T-cell (primary cell): ENCODE data around the gene ARID4B. TPM values are rescaled to one million over a fixed set of nuclear protein-coding genes. Genes with fewer than 3 reads are reported as not detected.
"Not testable (repeated sequence)": the region's sequence is repeated elsewhere in the genome, so short reads cannot be mapped to it uniquely, and the experiment has no call there.

Source experiments
- ATAC-seq, 4 experiments: fragments of 200-7000 bp in 3 of 4; fragments of 150-1000 bp in 1 of 4; cut with Tn5 transposase; replicated peaks in 1 of 4; 1 replicate in 3 of 4; 2 replicates in 1 of 4; pipeline ENCODE4 v1.10.0; 2021; ENCODE audit warnings: moderate library complexity in 3 of 4, mild to moderate bottlenecking in 2 of 4, moderate number of reproducible peaks in 1 of 4
- CTCF ChIA-PET, 2 donors: fragments of 300-600 bp; sonication (Branson Sonifier 250); formaldehyde crosslinking; loops; one replicate each; lab custom pipeline; 2022; ENCODE audit warnings: antibody characterized with exemption in 2 of 2; lab: Charles Lee
- POLR2A ChIA-PET, 2 donors: fragments of 300-600 bp; sonication (Branson Sonifier 250); formaldehyde crosslinking; loops; one replicate each; lab custom pipeline; 2022; ENCODE audit warnings: antibody characterized with exemption in 2 of 2; lab: Charles Lee
- DNase-seq, 35 experiments: peaks; one replicate each; pipeline versions ENCODE4 v3.0.0 to v3.0.0-alpha.2; 2013 to 2023
- H3K27ac ChIP-seq: one replicate; pipeline ENCODE4 v1.5.1; 2013; ENCODE audit warnings: low read length
- H3K27me3 ChIP-seq, 2 experiments: replicated peaks in 1 of 2; 1 replicate in 1 of 2; 2 replicates in 1 of 2; pipeline versions ENCODE4 v1.6.1 to v1.7.0; 2013; ENCODE audit warnings: low read length in 1 of 2, mixed read lengths in 1 of 2; ENCODE audit not compliant: control insufficient read depth in 2 of 2, insufficient read depth in 2 of 2; ENCODE audit errors: extremely low read depth in 1 of 2
- H3K36me3 ChIP-seq, 2 donors: 1 replicate in 1 of 2; 2 replicates in 1 of 2; pipeline versions ENCODE4 v1.6.1 to v1.7.0; 2013; ENCODE audit warnings: low read length in 1 of 2; ENCODE audit not compliant: control insufficient read depth in 2 of 2, insufficient read depth in 1 of 2; ENCODE audit errors: extremely low read depth in 1 of 2
- H3K4me1 ChIP-seq, 2 experiments: 1 replicate in 1 of 2; 2 replicates in 1 of 2; pipeline versions ENCODE4 v1.6.1 to v1.7.0; 2013; ENCODE audit warnings: low read length in 2 of 2, mixed read lengths in 1 of 2; ENCODE audit not compliant: insufficient read depth in 2 of 2, control insufficient read depth in 1 of 2; ENCODE audit errors: extremely low read depth in 1 of 2
- H3K4me3 ChIP-seq, 2 donors: 1 replicate in 1 of 2; 2 replicates in 1 of 2; pipeline versions ENCODE4 v1.5.1 to v1.7.0; 2013; ENCODE audit warnings: mild to moderate bottlenecking in 2 of 2, low read length in 1 of 2, moderate library complexity in 1 of 2; ENCODE audit not compliant: control insufficient read depth in 1 of 2; ENCODE audit errors: extremely low read depth in 1 of 2
- H3K9me3 ChIP-seq: 2 replicates; pipeline ENCODE4 v1.7.0; 2013
- H3K27ac Mint-ChIP-seq, 2 donors: one replicate each; pipeline ENCODE4 v1.8.0; 2020 to 2021; ENCODE audit warnings: mild to moderate bottlenecking in 2 of 2, mixed read lengths in 2 of 2
- H3K27me3 Mint-ChIP-seq, 2 donors: one replicate each; pipeline ENCODE4 v1.8.0; 2021 to 2022; ENCODE audit warnings: mixed read lengths in 2 of 2
- H3K36me3 Mint-ChIP-seq: one replicate; pipeline ENCODE4 v1.8.0; 2021; ENCODE audit warnings: mixed read lengths
- H3K4me1 Mint-ChIP-seq, 3 donors: one replicate each; pipeline ENCODE4 v1.8.0; 2020 to 2022; ENCODE audit warnings: mixed read lengths in 3 of 3, mild to moderate bottlenecking in 1 of 3
- H3K4me3 Mint-ChIP-seq, 3 donors: one replicate each; pipeline ENCODE4 v1.8.0; 2020 to 2022; ENCODE audit warnings: mild to moderate bottlenecking in 3 of 3, mixed read lengths in 3 of 3, moderate library complexity in 3 of 3
- H3K9me3 Mint-ChIP-seq, 3 donors: one replicate each; pipeline ENCODE4 v1.8.0; 2020 to 2022; ENCODE audit warnings: mixed read lengths in 3 of 3
- WGBS: methylation state at CpG from one replicate; pipeline ENCODE4 v1.1.5; 2013; ENCODE audit warnings: missing lambda C conversion rate; ENCODE audit not compliant: insufficient coverage; 5-methylcytosine and 5-hydroxymethylcytosine counted together
- total RNA-seq, 35 experiments: library from RNA in 6 of 35; stranded (reverse) in 6 of 35; fragments of 120-200 nt in 1 of 35; gene quantifications; one replicate each; pipeline versions ENCODE4 v1.2.1 to v1.2.4 and lab custom pipeline; 2013 to 2026

The ARID4B gene
- total RNA-seq, 5 donors from 2014 or later (not counting 1 experiment from before 2014, with no cell fraction given) = 70.4 to 151 (median 79.1) TPM

GRCh38 chr1:235205687-235206086 lies 122.3 kb downstream of the ARID4B start:
- H3K27me3 ChIP-seq = no peaks in the 10 kb centered on the region
- peaks cover 28 to 34% (median 30%) of the 10 kb centered on the region in 3 donors for H3K4me1 Mint-ChIP-seq
- peaks cover 0 to 19% of the 10 kb centered on the region in 2 donors for H3K36me3 ChIP-seq
- H3K27ac ChIP-seq = no peak overlapping the region
- DNase-seq (no peak), ATAC-seq (no peak)
- peaks cover 6% of the 10 kb centered on the region for H3K36me3 Mint-ChIP-seq
- no peaks in the 10 kb centered on the region for H3K9me3 Mint-ChIP-seq
- H3K27ac Mint-ChIP-seq = peak overlapping the region; percentile 62 to 71
- H3K4me3 Mint-ChIP-seq = peak overlapping the region in 1 of 3 donors; percentile 9
- no peaks in the 10 kb centered on the region for H3K27me3 Mint-ChIP-seq
- no peaks in the 10 kb centered on the region for H3K9me3 ChIP-seq
- POLR2A ChIA-PET = interaction anchor here in 1 of 2 donors (0.6 kb wide), 1 partner anchor 122 kb away, joined by 4 read pairs; the partner anchor contains the start of gene ARID4B
- no peak overlapping the region for H3K4me3 ChIP-seq
- WGBS = no CpG with 5 or more reads among the region's 3 CpGs
- CTCF ChIA-PET = interaction anchor here in 1 of 2 donors (0.7 kb wide), 1 partner anchor 119 kb away, joined by 3 read pairs; no protein-coding TSS in a partner anchor
- H3K4me1 ChIP-seq = peaks cover 3 to 16% of the 10 kb centered on the region in 2 experiments

- DNase-seq (no peak), ATAC-seq (no peak)
- Histone ChIP-seq H3K9me3 (no peaks in the 10 kb centered on the region), H3K4me3 (no peak overlapping the region), H3K4me1 (peaks cover 1 to 16% of the 10 kb centered on the region in 2 experiments), H3K27me3 (no peaks in the 10 kb centered on the region), H3K36me3 (peaks cover 3 to 10% of the 10 kb centered on the region in 2 donors), H3K27ac (no peak overlapping the region)
- no peak overlapping the region for H3K4me3 Mint-ChIP-seq
- WGBS = no CpG with 5 or more reads among the region's 1 CpG
- no peaks in the 10 kb centered on the region for H3K9me3 Mint-ChIP-seq
- H3K27me3 Mint-ChIP-seq = no peaks in the 10 kb centered on the region
- H3K27ac Mint-ChIP-seq = no peak overlapping the region
- CTCF ChIA-PET = no interaction called here
- H3K4me1 Mint-ChIP-seq = peaks cover 30 to 36% (median 34%) of the 10 kb centered on the region in 3 donors
- H3K36me3 Mint-ChIP-seq = peaks cover 7% of the 10 kb centered on the region
- POLR2A ChIA-PET = no interaction called here
Observed at GRCh38 chr1:235203428-235203827, 124.6 kb downstream of the ARID4B start.

- POLR2A ChIA-PET = interaction anchor here in 1 of 2 donors (0.6 kb wide), 1 partner anchor 115 kb away, joined by 4 read pairs; no protein-coding TSS in a partner anchor
- H3K27ac Mint-ChIP-seq, CTCF ChIA-PET, H3K9me3 Mint-ChIP-seq, H3K4me3 ChIP-seq, H3K27ac ChIP-seq, H3K27me3 ChIP-seq, DNase-seq, H3K9me3 ChIP-seq, H3K27me3 Mint-ChIP-seq, ATAC-seq, H3K36me3 Mint-ChIP-seq, H3K4me3 Mint-ChIP-seq: not testable (repeated sequence)
- Histone ChIP-seq H3K36me3 (peaks cover 3 to 12% of the 10 kb centered on the region in 2 donors), H3K4me1 (peaks cover 0 to 11% of the 10 kb centered on the region in 2 experiments)
- H3K4me1 Mint-ChIP-seq = peaks cover 25 to 33% (median 27%) of the 10 kb centered on the region in 3 donors
- WGBS = 100% methylated on average over 3 of the region's 5 CpGs
Observed at GRCh38 chr1:235202447-235202846, 125.5 kb downstream of the ARID4B start.

GRCh38 chr1:235199441-235199840 lies 128.5 kb downstream of the ARID4B start:
- ChIA-PET POLR2A (interaction anchor here in 1 of 2 donors (0.6 kb wide), 1 partner anchor 61 kb away, joined by 14 read pairs; no protein-coding TSS in a partner anchor), CTCF (no interaction called here)
- no CpG with 5 or more reads among the region's 6 CpGs for WGBS
- Mint-ChIP-seq H3K4me1 (peaks cover 0 to 8% (median 4%) of the 10 kb centered on the region in 3 donors), H3K9me3 (no peaks in the 10 kb centered on the region), H3K27ac (peak overlapping the region in 1 of 2 donors; percentile 43), H3K27me3 (no peaks in the 10 kb centered on the region), H3K4me3 (no peak overlapping the region), H3K36me3 (peaks cover 17% of the 10 kb centered on the region)
- no peaks in the 10 kb centered on the region for H3K4me1 ChIP-seq
- no peak for DNase-seq
- H3K36me3 ChIP-seq = peaks cover 3 to 27% of the 10 kb centered on the region in 2 donors
- no peak overlapping the region for H3K27ac ChIP-seq
- H3K4me3 ChIP-seq = no peak overlapping the region
- ATAC-seq = no peak
- H3K9me3 ChIP-seq = no peaks in the 10 kb centered on the region
- H3K27me3 ChIP-seq = no peaks in the 10 kb centered on the region

- POLR2A ChIA-PET = interaction anchor here (0.5 to 0.6 kb wide), 2 partner anchors 18 to 163 kb away, joined by 3 to 5 read pairs; no protein-coding TSS in a partner anchor
- H3K4me3 Mint-ChIP-seq = no peak overlapping the region
- peaks cover 12 to 16% (median 13%) of the 10 kb centered on the region in 3 donors for H3K4me1 Mint-ChIP-seq
- ATAC-seq (no peak), DNase-seq (no peak)
- Histone ChIP-seq H3K27ac (no peak overlapping the region), H3K4me3 (no peak overlapping the region), H3K27me3 (no peaks in the 10 kb centered on the region), H3K4me1 (no peaks in the 10 kb centered on the region), H3K9me3 (no peaks in the 10 kb centered on the region), H3K36me3 (peaks cover 0 to 52% of the 10 kb centered on the region in 2 donors)
- H3K27ac Mint-ChIP-seq = peak overlapping the region; percentile 31 to 77
- CTCF ChIA-PET = no interaction called here
- H3K36me3 Mint-ChIP-seq = peaks cover 41% of the 10 kb centered on the region
- H3K27me3 Mint-ChIP-seq = no peaks in the 10 kb centered on the region
- no peaks in the 10 kb centered on the region for H3K9me3 Mint-ChIP-seq
Observed at GRCh38 chr1:235190431-235190830, 137.5 kb downstream of the ARID4B start.

- POLR2A ChIA-PET = interaction anchor here (0.5 kb wide), 2 partner anchors 9 to 14 kb away, joined by 3 to 4 read pairs; no protein-coding TSS in a partner anchor
- ATAC-seq = no peak
- H3K27ac Mint-ChIP-seq = no peak overlapping the region
- peaks cover 35% of the 10 kb centered on the region for H3K36me3 Mint-ChIP-seq
- peaks cover 16 to 24% (median 22%) of the 10 kb centered on the region in 3 donors for H3K4me1 Mint-ChIP-seq
- H3K4me3 Mint-ChIP-seq = no peak overlapping the region
- no peaks in the 10 kb centered on the region for H3K27me3 Mint-ChIP-seq
- H3K27ac ChIP-seq = no peak overlapping the region
- no peaks in the 10 kb centered on the region for H3K9me3 ChIP-seq
- WGBS = no CpG with 5 or more reads among the region's 4 CpGs
- CTCF ChIA-PET = no interaction called here
- H3K9me3 Mint-ChIP-seq = no peaks in the 10 kb centered on the region
- no peak for DNase-seq
- H3K36me3 ChIP-seq = peaks cover 0 to 37% of the 10 kb centered on the region in 2 donors
- H3K4me1 ChIP-seq = peaks cover 0 to 2% of the 10 kb centered on the region in 2 experiments
- no peak overlapping the region for H3K4me3 ChIP-seq
- no peaks in the 10 kb centered on the region for H3K27me3 ChIP-seq
Observed at GRCh38 chr1:235187316-235187715, 140.7 kb downstream of the ARID4B start.
